Islet of Langerhans (tissue), 1 donor: Measurements from ENCODE around the gene RAB15.
"Not testable (repeated sequence)": the region's sequence is repeated elsewhere in the genome, so short reads cannot be mapped to it uniquely, and the experiment has no call there.

Experiments used
- FAIRE-seq: peaks from one replicate; lab custom pipeline; 2011; peaks lifted over from hg19 to GRCh38; lab: Jason Lieb, UNC

The RAB15 gene

GRCh38 chr14:64937171-64937820 lies 34.8 kb downstream of the RAB15 start:
- FAIRE-seq, result no peak

- no peak for FAIRE-seq
Measured at GRCh38 chr14:64935508-64935907, 36.6 kb downstream of the RAB15 start.

- no peak for FAIRE-seq
Measured at GRCh38 chr14:64934338-64934929, 37.7 kb downstream of the RAB15 start.

- no peak for FAIRE-seq
Measured at GRCh38 chr14:64932231-64932630, 39.9 kb downstream of the RAB15 start.

- FAIRE-seq, result no peak
Measured at GRCh38 chr14:64931123-64931522, 41.0 kb downstream of the RAB15 start.

GRCh38 chr14:64930085-64930843 lies 41.9 kb downstream of the RAB15 start:
- peak; percentile 30 for FAIRE-seq

GRCh38 chr14:64929014-64929359 lies 43.1 kb downstream of the RAB15 start:
- FAIRE-seq, result no peak

- FAIRE-seq, result no peak
Measured at GRCh38 chr14:64928239-64929013, 43.7 kb downstream of the RAB15 start.

GRCh38 chr14:64927031-64927430 lies 45.1 kb downstream of the RAB15 start:
- FAIRE-seq, result no peak

- no peak for FAIRE-seq
Measured at GRCh38 chr14:64926398-64926995, 45.6 kb downstream of the RAB15 start.

GRCh38 chr14:64923015-64923414 lies 49.1 kb downstream of the RAB15 start:
- FAIRE-seq, result no peak

GRCh38 chr14:64920465-64920864 lies 51.7 kb downstream of the RAB15 start:
- no peak for FAIRE-seq

GRCh38 chr14:64919618-64920017 lies 52.5 kb downstream of the RAB15 start:
- no peak for FAIRE-seq

- FAIRE-seq, result no peak
Measured at GRCh38 chr14:64919215-64919614, 52.9 kb downstream of the RAB15 start.

- no peak for FAIRE-seq
Measured at GRCh38 chr14:64918216-64918615, 53.9 kb downstream of the RAB15 start.

GRCh38 chr14:64915797-64916196 lies 56.3 kb downstream of the RAB15 start:
- FAIRE-seq, result no peak

- FAIRE-seq, result no peak
Measured at GRCh38 chr14:64915029-64915424, 57.1 kb downstream of the RAB15 start.

GRCh38 chr14:64914237-64915028 lies 57.7 kb downstream of the RAB15 start, which contains the start of gene CHURC1:
TSS of gene CHURC1 (plus strand) at chr14:64914455. CDS start at chr14:64914496, 41 bp downstream.
- peak; percentile 96 for FAIRE-seq

- not testable (repeated sequence) for FAIRE-seq
Measured at GRCh38 chr14:64913477-64913876, 58.7 kb downstream of the RAB15 start.

GRCh38 chr14:64912261-64912660 lies 59.9 kb downstream of the RAB15 start:
- no peak for FAIRE-seq

- FAIRE-seq, result no peak
Measured at GRCh38 chr14:64910847-64911495, 61.2 kb downstream of the RAB15 start.
